GM10248 (cell line): ENCODE measurements around the gene HAND1.

Experiments used
- CTCF ChIA-PET: fragments of 300-600 bp; sonication (Branson Sonifier 250); formaldehyde crosslinking; extraction: SDS; loops from one replicate; lab custom pipeline; 2021; ENCODE audit warnings: antibody characterized with exemption; lab: Yijun Ruan, JAX
- POLR2A ChIA-PET: fragments of 350-650 bp; sonication (Branson Sonifier 250); formaldehyde crosslinking; extraction: SDS; loops from one replicate; lab custom pipeline; 2020; ENCODE audit warnings: antibody characterized with exemption; lab: Yijun Ruan, JAX
- DNase-seq: peaks from one replicate; pipeline ENCODE4 v3.0.0; 2012; ENCODE audit errors: extremely low spot score
- TF ChIP-seq, protein P1 (sequence below): IDR thresholded peaks from 2 replicates; pipeline ENCODE4 v1.5.1; 2012; ENCODE audit warnings: mild to moderate bottlenecking, low read depth; ENCODE audit errors: extremely low read depth, missing control alignments, control extremely low read depth

HAND1 gene

GRCh38 chr5:154456540-154456939 lies 21.5 kb downstream of the HAND1 start:
- POLR2A ChIA-PET, result no interaction called here
- TF ChIP-seq, protein P1, sequence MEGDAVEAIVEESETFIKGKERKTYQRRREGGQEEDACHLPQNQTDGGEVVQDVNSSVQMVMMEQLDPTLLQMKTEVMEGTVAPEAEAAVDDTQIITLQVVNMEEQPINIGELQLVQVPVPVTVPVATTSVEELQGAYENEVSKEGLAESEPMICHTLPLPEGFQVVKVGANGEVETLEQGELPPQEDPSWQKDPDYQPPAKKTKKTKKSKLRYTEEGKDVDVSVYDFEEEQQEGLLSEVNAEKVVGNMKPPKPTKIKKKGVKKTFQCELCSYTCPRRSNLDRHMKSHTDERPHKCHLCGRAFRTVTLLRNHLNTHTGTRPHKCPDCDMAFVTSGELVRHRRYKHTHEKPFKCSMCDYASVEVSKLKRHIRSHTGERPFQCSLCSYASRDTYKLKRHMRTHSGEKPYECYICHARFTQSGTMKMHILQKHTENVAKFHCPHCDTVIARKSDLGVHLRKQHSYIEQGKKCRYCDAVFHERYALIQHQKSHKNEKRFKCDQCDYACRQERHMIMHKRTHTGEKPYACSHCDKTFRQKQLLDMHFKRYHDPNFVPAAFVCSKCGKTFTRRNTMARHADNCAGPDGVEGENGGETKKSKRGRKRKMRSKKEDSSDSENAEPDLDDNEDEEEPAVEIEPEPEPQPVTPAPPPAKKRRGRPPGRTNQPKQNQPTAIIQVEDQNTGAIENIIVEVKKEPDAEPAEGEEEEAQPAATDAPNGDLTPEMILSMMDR, result no peak
- DNase-seq, result no peak
- CTCF ChIA-PET, result interaction anchor here (1.2 to 4.3 kb wide), 2 partner anchors 11 to 384 kb away, joined by 3 to 25 read pairs; no protein-coding TSS in a partner anchor

DNA sequence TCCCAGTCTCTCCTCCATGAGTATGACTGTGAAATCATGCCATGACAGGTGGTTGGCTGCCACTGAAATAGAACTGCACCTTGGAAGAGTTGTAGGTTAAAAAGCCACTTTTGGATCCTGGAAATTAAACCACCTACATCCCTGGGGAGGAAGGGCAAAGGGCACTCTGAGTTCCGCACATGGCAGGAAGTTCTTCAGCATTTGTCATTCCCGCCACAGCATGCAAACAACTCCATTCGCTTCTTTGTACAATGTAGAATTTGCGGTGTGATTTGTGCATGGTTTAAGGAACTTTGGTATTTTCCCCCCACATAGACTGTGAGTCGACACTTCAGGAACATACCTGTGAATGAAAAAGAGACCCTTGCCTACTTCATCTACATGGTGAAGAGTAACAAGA lies 22.4 kb downstream of the HAND1 start:
- ChIA-PET POLR2A (no interaction called here), CTCF (interaction anchor here (4.3 kb wide), 1 partner anchor 12 kb away, joined by 25 read pairs; no protein-coding TSS in a partner anchor)
- TF ChIP-seq, protein P1, result no peak
- DNase-seq, result no peak

GRCh38 chr5:154451957-154452356 lies 26.1 kb downstream of the HAND1 start:
- no peak for DNase-seq
- ChIA-PET POLR2A (no interaction called here), CTCF (interaction anchor here (1.1 to 7.8 kb wide), 3 partner anchors 10 to 262 kb away, joined by 3 to 38 read pairs (median 14); partner anchors contain the start of gene GALNT10)
- TF ChIP-seq, protein P1, result no peak

DNA sequence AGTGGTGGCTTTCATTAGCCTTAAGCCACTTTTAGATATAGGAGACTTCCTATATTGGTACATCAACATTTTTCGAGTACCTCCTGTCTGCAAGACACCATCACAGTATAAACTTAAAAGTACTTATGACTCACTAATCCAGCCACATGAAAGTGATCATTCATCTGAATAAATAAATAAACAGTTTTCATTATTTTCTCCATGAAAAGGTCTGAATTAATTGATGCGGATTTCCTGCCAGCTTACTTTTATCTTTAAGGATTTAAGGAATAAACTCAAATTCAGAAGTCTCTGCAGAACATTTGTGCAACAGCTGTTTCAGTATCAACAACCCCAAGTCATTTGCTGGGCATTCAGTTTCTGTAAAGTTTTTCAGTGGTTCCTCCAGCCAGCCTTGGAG lies 28.2 kb downstream of the HAND1 start:
- CTCF ChIA-PET, result interaction anchor here (1.2 to 7.8 kb wide), 9 partner anchors 12 to 1917 kb away, joined by 3 to 38 read pairs (median 5); no protein-coding TSS in a partner anchor
- TF ChIP-seq, protein P1, result no peak
- POLR2A ChIA-PET, result no interaction called here
- DNase-seq, result no peak

- no peak for DNase-seq
- CTCF ChIA-PET, result interaction anchor here (0.9 to 7.8 kb wide), 9 partner anchors 10 to 375 kb away, joined by 3 to 38 read pairs (median 4); no protein-coding TSS in a partner anchor
These were observed 30.8 kb downstream of the HAND1 start for GRCh38 chr5:154447089-154447725.

More at GRCh38 chr5:154447089-154447725, 30.8 kb downstream of the HAND1 start:
- POLR2A ChIA-PET, result no interaction called here
- TF ChIP-seq, protein P1, result no peak
